HG02840 (cell line): ENCODE measurements around the gene BCL11B.

Experiments used
- ATAC-seq: cut with Tn5 transposase; IDR thresholded peaks from one replicate; pipeline ENCODE4 v1.9.1; 2021; ENCODE audit warnings: mild to moderate bottlenecking, moderate library complexity, moderate number of reproducible peaks; ENCODE audit not compliant: unreplicated experiment, low FRiP score

BCL11B gene

GRCh38 chr14:99125616-99126431 is 146.2 kb downstream of the BCL11B start:
- no peak for ATAC-seq

- ATAC-seq, result no peak
These were observed 146.9 kb downstream of the BCL11B start for GRCh38 chr14:99125113-99125512.

GRCh38 chr14:99124482-99125105 is 147.4 kb downstream of the BCL11B start:
- ATAC-seq, result no peak

- ATAC-seq, result no peak
These were observed 148.7 kb downstream of the BCL11B start for GRCh38 chr14:99123208-99123870.

GRCh38 chr14:99122521-99123125 is 149.4 kb downstream of the BCL11B start:
- no peak for ATAC-seq

- ATAC-seq, result no peak
These were observed 150.6 kb downstream of the BCL11B start for GRCh38 chr14:99121319-99121875.

- ATAC-seq, result no peak
These were observed 151.3 kb downstream of the BCL11B start for GRCh38 chr14:99120526-99121318.

- ATAC-seq, result no peak
These were observed 152.2 kb downstream of the BCL11B start for GRCh38 chr14:99119554-99120525.
